ENCODE data around the gene STPG2. TPM values are rescaled to one million over a fixed set of nuclear protein-coding genes. Genes with fewer than 3 reads are reported as not detected.

STPG2 gene
- total RNA-seq, 2 experiments from 2014 or later = not detected

DNA sequence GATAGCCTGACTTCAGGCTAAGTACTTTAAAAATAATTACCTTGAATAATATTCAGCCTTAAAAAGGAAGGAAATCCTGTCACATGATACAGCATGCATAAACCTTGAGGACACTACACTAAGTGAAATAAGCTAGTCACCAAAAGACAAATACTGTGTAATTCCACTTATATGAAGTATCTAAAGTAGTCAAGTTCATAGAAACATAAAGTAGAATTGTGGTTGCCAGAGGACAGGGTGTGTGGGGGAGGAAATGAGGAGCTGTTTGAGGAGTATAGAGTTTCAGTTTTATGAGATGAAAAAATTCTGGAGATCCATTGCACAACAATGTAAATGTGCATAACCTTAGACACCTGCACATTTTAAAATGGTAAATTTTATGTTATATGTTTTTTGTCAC, 5.6 kb upstream of the STPG2 start:
- H3K27ac Mint-ChIP-seq = no peak overlapping the region
- intact Hi-C loops (cut with micrococcal nuclease) = loop anchor here (10.0 kb wide), 2 partner anchors 456 to 1656 kb away; no protein-coding TSS in a partner anchor
- DNase-seq = no peak
- CTCF ChIA-PET = interaction anchor here (1.3 kb wide), 1 partner anchor 1314 kb away, joined by 3 read pairs; no protein-coding TSS in a partner anchor
- H3K4me3 Mint-ChIP-seq = no peak overlapping the region
- H3K36me3 Mint-ChIP-seq = no peaks in the 10 kb centered on the region
- peaks cover 11% of the 10 kb centered on the region for H3K4me1 Mint-ChIP-seq (ENCODE audit: low read depth)
- POLR2A ChIA-PET = no interaction called here
- no peaks in the 10 kb centered on the region for H3K27me3 Mint-ChIP-seq
- no peaks in the 10 kb centered on the region for H3K9me3 Mint-ChIP-seq

DNA sequence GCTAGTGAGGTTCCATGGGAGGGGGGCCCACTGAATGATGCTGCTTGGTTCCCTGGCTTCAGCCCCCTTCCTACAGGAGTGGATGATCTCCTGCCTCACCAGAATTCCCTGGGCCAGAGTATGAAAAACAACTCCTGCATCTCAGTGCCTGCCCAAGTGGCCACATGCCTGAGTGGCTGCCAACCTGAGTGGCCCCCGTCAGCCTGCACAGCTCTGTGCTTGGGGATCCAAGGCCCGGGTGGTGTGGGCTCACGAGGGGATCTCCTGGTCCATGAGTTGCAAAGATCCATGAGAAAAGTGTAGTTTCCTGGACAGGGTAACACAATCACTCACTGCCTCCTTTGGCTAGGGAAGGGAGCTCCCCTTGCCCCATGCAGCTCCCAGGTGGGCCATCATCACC, 17.1 kb downstream of the STPG2 start:
- H3K27me3 Mint-ChIP-seq = peaks cover 4% of the 10 kb centered on the region
- no peaks in the 10 kb centered on the region for H3K4me1 Mint-ChIP-seq (ENCODE audit: low read depth)
- no peak overlapping the region for H3K27ac Mint-ChIP-seq
- H3K4me3 Mint-ChIP-seq = no peak overlapping the region
- peaks cover 4% of the 10 kb centered on the region for H3K36me3 Mint-ChIP-seq
- H3K9me3 Mint-ChIP-seq = peaks cover 4% of the 10 kb centered on the region
- ChIA-PET CTCF (no interaction called here), POLR2A (no interaction called here)
- intact Hi-C loops (cut with micrococcal nuclease) = no loop called here
- DNase-seq = no peak

DNA sequence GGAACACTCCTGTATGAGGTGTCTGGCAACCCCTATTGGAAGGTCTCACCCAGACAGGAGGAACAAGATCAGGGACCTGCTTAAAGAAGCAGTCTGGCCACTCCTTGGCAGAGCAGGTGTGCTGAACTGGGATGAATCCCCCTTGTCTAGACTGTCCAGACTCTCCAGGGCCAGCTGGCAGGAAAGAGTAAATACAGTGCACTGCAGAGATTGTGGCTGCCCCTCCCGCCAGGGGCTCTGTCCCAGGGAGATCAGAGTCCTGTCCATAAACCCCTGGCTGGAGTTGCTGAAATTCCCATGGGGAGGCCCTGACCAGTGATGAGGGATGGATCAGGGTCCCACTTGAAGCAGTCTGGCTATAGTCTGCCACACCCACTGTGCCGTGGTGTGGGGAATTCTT, 17.7 kb downstream of the STPG2 start:
- H3K4me3 Mint-ChIP-seq = no peak overlapping the region
- intact Hi-C loops (cut with micrococcal nuclease) = no loop called here
- no peak overlapping the region for H3K27ac Mint-ChIP-seq
- ChIA-PET CTCF (no interaction called here), POLR2A (no interaction called here)
- DNase-seq = no peak
- no peaks in the 10 kb centered on the region for H3K4me1 Mint-ChIP-seq (ENCODE audit: low read depth)
- no peaks in the 10 kb centered on the region for H3K27me3 Mint-ChIP-seq
- H3K9me3 Mint-ChIP-seq = peaks cover 7% of the 10 kb centered on the region
- H3K36me3 Mint-ChIP-seq = peaks cover 4% of the 10 kb centered on the region

DNA sequence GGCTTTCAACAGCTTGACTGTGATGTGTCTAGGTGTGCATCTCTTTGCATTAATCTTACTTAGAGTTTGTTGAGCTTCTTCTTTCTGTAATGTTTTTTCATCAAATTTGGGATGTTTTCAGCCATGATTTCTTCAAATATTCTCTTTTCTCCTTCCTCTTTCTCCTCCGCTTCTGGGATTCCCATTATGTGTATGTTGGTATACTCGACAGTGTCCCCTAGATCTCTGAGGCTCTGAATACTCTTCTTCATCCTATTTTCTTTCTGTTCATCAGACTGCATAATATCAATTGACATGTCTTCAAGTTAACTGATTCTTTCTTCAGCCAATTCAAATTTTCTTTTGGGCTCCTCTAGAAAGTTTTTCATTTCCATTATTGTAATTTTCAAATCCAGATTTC, 25.9 kb downstream of the STPG2 start:
- CTCF ChIA-PET = no interaction called here
- Mint-ChIP-seq H3K9me3 (peaks cover 20% of the 10 kb centered on the region), H3K4me1 (ENCODE audit: low read depth) (no peaks in the 10 kb centered on the region), H3K36me3 (peaks cover 7% of the 10 kb centered on the region), H3K4me3 (no peak overlapping the region), H3K27me3 (no peaks in the 10 kb centered on the region), H3K27ac (no peak overlapping the region)
- intact Hi-C loops (cut with micrococcal nuclease) = no loop called here
- DNase-seq = no peak
- POLR2A ChIA-PET = no interaction called here

DNA sequence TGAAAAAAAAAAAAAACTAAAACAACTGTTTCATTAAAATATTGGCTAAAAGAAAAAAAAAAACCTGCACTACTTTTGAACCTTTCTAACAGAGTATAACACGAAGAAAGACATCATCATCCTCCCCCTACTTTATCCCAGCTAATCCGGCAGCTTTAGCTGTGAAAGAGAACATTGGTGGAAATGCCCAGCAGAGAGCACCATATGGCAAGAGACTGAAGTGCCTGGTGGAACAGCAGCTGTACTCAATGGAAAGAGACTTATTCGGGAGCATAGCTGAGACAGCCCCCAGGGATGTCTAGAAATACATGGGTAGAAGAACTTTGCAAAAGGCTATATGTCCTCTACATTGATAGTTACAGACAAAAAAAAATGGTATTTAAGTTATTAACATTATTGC, 30.3 kb downstream of the STPG2 start:
- H3K4me3 Mint-ChIP-seq = no peak overlapping the region
- peaks cover 4% of the 10 kb centered on the region for H3K36me3 Mint-ChIP-seq

DNA sequence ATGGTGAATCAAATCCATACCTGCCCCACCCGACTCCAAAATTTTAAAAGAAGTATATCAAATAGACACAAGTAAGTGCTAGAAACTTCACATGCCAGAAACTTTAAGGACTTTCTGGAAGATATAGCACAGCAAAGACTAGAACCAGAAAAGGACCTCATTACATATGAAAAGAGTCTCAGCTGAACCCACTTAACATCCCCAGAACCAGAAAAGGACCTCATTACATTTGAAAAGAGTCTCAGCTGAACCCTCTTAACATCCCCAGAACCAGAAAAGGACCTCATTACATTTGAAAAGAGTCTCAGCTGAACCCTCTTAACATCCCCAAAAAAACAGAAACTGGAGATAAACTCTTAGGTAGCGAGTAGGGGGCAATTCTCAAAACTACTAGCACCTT, 32.3 kb downstream of the STPG2 start:
- Mint-ChIP-seq H3K27ac (no peak overlapping the region), H3K9me3 (no peaks in the 10 kb centered on the region), H3K27me3 (no peaks in the 10 kb centered on the region), H3K4me1 (ENCODE audit: low read depth) (no peaks in the 10 kb centered on the region), H3K36me3 (no peaks in the 10 kb centered on the region), H3K4me3 (no peak overlapping the region)
- intact Hi-C loops (cut with micrococcal nuclease) = no loop called here
- DNase-seq = no peak
- CTCF ChIA-PET = no interaction called here
- POLR2A ChIA-PET = no interaction called here

More for the DNA sequence above, 30.3 kb downstream of the STPG2 start:
- ChIA-PET POLR2A (no interaction called here), CTCF (interaction anchor here (0.7 to 1.1 kb wide), 3 partner anchors 26 to 544 kb away, joined by 3 to 7 read pairs (median 4); no protein-coding TSS in a partner anchor)
- H3K27me3 Mint-ChIP-seq = no peaks in the 10 kb centered on the region
- H3K4me1 Mint-ChIP-seq (ENCODE audit: low read depth) = no peaks in the 10 kb centered on the region
- H3K9me3 Mint-ChIP-seq = peaks cover 8% of the 10 kb centered on the region
- no peak overlapping the region for H3K27ac Mint-ChIP-seq
- no peak for DNase-seq
- intact Hi-C loops (cut with micrococcal nuclease) = no loop called here

DNA sequence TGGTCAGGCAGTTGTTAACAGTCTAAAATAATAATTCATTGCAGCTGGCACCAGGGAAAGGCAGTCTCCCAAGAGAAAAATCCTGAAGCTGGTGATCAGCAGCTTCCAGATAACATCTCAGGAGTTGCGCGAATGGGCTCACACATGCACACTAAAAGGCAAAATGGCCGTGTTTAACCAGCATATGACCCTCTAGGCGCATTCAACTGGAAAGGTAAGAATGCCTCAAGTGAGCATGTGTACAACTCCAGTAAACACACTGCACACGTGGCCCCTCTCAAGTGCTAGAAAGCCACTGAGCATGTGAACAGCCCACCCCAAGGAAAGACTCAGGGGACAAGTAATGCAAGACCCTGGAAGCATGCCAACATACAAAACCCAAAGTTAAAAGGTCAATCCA, 33.1 kb downstream of the STPG2 start:
- intact Hi-C loops (cut with micrococcal nuclease) = no loop called here
- H3K9me3 Mint-ChIP-seq = no peaks in the 10 kb centered on the region
- no peaks in the 10 kb centered on the region for H3K27me3 Mint-ChIP-seq
- H3K27ac Mint-ChIP-seq = no peak overlapping the region
- DNase-seq = no peak
- ChIA-PET POLR2A (no interaction called here), CTCF (no interaction called here)
- no peaks in the 10 kb centered on the region for H3K4me1 Mint-ChIP-seq (ENCODE audit: low read depth)
- no peaks in the 10 kb centered on the region for H3K36me3 Mint-ChIP-seq
- no peak overlapping the region for H3K4me3 Mint-ChIP-seq

DNA sequence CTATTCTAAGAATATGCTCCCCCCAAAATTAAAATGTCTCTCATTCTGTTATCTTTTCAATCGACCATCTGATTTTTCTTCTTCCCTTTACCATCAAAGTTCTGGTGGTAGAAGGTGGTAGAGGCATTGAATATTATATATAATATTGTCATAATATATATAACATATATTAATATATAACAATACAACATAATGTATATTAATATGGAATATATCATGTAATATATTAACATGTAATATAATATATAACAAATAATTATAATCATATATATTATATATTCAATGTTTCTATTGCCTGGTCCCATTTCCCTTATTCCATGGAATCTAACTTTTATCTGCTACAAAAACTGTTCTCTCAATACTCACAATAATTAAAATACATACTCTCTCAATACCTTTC, 40.6 kb downstream of the STPG2 start:
- Mint-ChIP-seq H3K36me3 (no peaks in the 10 kb centered on the region), H3K9me3 (no peaks in the 10 kb centered on the region), H3K4me3 (no peak overlapping the region), H3K4me1 (ENCODE audit: low read depth) (no peaks in the 10 kb centered on the region), H3K27me3 (peaks cover 11% of the 10 kb centered on the region), H3K27ac (no peak overlapping the region)
- no peak for DNase-seq
- CTCF ChIA-PET = no interaction called here
- intact Hi-C loops (cut with micrococcal nuclease) = no loop called here
- POLR2A ChIA-PET = no interaction called here

DNA sequence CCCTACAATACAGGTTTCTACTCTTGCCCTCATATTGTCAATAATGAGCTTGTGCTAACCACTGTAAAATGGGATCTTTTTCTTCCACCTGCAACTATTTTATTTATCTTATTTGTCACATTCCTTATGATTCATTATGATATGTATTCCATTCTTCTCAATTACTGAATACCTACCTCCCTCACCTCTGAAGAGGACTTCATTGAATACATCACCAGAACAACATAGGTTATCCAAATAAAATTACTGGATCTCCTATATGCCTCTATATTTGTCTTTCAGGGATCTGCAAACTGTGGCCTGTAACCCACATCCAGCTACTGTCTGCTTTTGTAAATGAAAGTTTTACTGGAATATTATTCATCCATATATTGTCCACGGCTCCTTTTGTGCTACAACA, 41.3 kb downstream of the STPG2 start:
- intact Hi-C loops (cut with micrococcal nuclease) = no loop called here
- ChIA-PET POLR2A (no interaction called here), CTCF (no interaction called here)
- H3K27me3 Mint-ChIP-seq = peaks cover 11% of the 10 kb centered on the region
- no peak overlapping the region for H3K27ac Mint-ChIP-seq
- H3K4me3 Mint-ChIP-seq = no peak overlapping the region
- no peak for DNase-seq
- no peaks in the 10 kb centered on the region for H3K9me3 Mint-ChIP-seq
- H3K4me1 Mint-ChIP-seq (ENCODE audit: low read depth) = no peaks in the 10 kb centered on the region
- H3K36me3 Mint-ChIP-seq = no peaks in the 10 kb centered on the region

DNA sequence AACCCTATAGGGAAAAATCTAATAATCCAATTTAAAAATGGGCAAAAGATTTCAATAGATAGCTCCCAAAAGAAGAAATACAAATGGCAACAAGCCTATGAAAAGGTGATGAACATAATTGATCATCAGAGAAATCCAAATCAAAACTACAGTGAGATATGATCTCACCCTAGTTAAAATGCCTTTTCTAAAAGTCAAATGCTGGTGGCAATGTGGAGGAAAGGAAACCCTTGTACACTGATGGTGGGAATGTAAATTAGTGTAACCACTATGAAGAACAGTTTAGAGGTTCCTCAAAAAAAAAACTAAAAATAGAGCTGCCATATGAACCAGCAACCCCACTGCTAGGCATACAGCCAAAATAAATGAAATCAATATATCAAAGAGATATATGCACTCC, 44.5 kb downstream of the STPG2 start:
- intact Hi-C loops (cut with micrococcal nuclease) = no loop called here
- H3K36me3 Mint-ChIP-seq = peaks cover 2% of the 10 kb centered on the region
- DNase-seq = no peak
- H3K4me1 Mint-ChIP-seq (ENCODE audit: low read depth) = no peaks in the 10 kb centered on the region
- no peak overlapping the region for H3K4me3 Mint-ChIP-seq
- no peak overlapping the region for H3K27ac Mint-ChIP-seq
- H3K27me3 Mint-ChIP-seq = peaks cover 4% of the 10 kb centered on the region
- H3K9me3 Mint-ChIP-seq = peaks cover 8% of the 10 kb centered on the region
- POLR2A ChIA-PET = no interaction called here
- CTCF ChIA-PET = no interaction called here

DNA sequence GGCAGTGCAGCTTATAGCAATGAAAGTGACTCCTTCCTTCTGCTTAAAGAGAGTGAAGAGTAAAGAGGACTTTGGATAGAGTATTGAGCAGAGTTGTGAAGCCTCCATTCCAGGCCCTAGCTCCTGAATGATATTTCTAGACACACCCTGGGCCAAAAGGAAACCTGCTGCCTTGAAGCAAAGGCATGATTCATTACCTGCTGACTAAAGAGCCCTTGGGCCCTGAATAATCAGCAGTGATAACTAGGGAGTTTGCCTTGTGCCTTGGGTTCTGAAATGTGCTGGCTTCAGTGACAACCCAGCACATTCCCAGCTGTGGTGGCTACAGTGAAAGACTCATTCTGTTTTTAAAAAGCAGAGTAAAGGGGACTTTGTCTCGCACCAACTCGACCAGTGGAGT, 49.2 kb downstream of the STPG2 start:
- Mint-ChIP-seq H3K27me3 (peaks cover 2% of the 10 kb centered on the region), H3K36me3 (peaks cover 2% of the 10 kb centered on the region), H3K4me1 (ENCODE audit: low read depth) (no peaks in the 10 kb centered on the region), H3K9me3 (peaks cover 8% of the 10 kb centered on the region), H3K4me3 (no peak overlapping the region), H3K27ac (no peak overlapping the region)
- CTCF ChIA-PET = no interaction called here
- no peak for DNase-seq
- intact Hi-C loops (cut with micrococcal nuclease) = no loop called here
- POLR2A ChIA-PET = no interaction called here

DNA sequence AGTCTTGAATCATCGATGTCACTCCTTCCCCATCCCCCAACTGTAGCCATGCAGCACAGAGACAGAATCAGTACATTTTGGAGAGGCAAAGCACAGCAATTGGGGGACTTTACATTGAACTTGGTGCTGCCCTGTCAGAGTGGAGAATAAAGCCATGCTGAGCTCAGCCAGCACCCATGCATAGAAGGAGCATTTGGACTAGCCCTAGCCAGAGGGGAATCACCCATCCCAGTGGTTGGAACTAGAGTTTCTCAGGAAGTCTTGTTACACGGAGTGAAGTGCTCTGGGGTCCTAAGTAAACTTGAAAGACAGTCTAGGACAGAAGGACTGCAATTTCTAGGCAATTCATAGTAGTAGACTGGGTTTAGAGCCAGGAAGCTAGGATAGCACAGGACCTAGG, 49.6 kb downstream of the STPG2 start:
- Mint-ChIP-seq H3K9me3 (peaks cover 8% of the 10 kb centered on the region), H3K36me3 (peaks cover 2% of the 10 kb centered on the region), H3K27ac (no peak overlapping the region), H3K4me3 (no peak overlapping the region), H3K4me1 (ENCODE audit: low read depth) (no peaks in the 10 kb centered on the region), H3K27me3 (peaks cover 2% of the 10 kb centered on the region)
- no peak for DNase-seq
- CTCF ChIA-PET = no interaction called here
- POLR2A ChIA-PET = no interaction called here
- intact Hi-C loops (cut with micrococcal nuclease) = no loop called here

DNA sequence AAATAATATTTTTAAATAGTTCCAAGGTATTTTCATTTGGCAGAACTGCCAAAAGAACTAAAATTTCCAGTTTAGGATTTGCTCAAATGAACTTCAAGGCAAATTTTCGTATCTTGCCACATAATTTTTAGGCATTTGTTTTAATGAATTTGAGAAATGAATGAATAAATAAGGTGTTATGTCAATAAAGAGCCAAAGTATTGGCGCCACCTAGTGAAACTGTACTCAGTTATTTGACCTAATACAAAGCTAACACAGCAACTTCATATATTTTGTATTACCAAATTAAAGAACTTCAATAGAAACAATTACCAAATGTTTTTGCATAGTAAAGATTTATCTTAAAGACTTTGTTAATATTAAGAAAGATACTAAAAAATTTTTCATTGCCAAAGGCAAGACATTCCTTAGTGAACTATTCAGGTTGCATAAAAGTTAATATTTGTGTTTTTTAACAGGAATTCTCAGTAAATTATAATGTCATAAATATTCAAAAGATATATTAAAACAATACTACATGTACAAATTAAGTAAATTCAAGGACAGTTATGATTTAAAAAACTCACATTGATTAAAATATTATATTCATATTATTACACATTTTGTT, 50.3 kb downstream of the STPG2 start:
- Mint-ChIP-seq H3K4me3 (no peak overlapping the region), H3K27ac (no peak overlapping the region), H3K4me1 (ENCODE audit: low read depth) (no peaks in the 10 kb centered on the region), H3K36me3 (peaks cover 2% of the 10 kb centered on the region), H3K9me3 (peaks cover 8% of the 10 kb centered on the region), H3K27me3 (peaks cover 2% of the 10 kb centered on the region)
- POLR2A ChIA-PET = no interaction called here
- intact Hi-C loops (cut with micrococcal nuclease) = no loop called here
- CTCF ChIA-PET = interaction anchor here (0.7 to 1.1 kb wide), 2 partner anchors 18 to 778 kb away, joined by 3 to 4 read pairs; no protein-coding TSS in a partner anchor
- no peak for DNase-seq
